ENCODE data around the gene NRM.
"Not testable (repeated sequence)": the region's sequence is repeated elsewhere in the genome, so short reads cannot be mapped to it uniquely, and the experiment has no call there.

NRM gene

DNA sequence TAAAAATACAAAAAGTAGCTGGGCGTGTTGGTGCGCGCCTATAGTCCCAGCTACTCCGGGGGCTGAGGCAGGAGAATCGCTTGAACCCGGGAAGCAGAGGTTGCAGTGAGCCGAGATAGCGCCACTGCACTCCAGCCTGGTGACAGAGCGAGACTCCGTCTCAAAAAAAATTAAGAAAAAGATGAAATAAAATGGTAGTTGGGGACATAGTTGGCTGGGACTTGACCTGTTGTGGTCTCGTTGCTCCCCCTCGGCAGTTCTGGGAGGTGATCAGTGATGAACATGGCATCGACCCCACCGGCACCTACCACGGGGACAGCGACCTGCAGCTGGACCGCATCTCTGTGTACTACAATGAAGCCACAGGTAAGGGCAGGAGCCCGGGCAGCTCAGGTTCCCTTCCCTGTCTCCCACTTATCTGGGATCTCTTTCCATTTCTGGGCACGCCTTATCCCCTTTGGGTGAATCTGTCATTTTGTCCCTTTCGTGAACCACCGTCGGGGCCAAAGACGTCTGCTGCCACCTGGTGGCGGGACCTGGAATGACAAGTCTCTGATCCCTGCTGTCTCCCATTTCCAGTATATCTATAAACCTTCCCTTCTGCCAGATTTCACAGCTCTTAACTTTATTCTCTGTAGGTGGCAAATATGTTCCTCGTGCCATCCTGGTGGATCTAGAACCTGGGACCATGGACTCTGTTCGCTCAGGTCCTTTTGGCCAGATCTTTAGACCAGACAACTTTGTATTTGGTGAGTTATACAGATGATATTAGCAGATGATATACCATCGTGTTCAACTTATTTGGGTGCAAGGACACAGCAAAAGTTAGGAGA, 31.7 kb upstream of the NRM start:
- TF ChIP-seq, protein P1, sequence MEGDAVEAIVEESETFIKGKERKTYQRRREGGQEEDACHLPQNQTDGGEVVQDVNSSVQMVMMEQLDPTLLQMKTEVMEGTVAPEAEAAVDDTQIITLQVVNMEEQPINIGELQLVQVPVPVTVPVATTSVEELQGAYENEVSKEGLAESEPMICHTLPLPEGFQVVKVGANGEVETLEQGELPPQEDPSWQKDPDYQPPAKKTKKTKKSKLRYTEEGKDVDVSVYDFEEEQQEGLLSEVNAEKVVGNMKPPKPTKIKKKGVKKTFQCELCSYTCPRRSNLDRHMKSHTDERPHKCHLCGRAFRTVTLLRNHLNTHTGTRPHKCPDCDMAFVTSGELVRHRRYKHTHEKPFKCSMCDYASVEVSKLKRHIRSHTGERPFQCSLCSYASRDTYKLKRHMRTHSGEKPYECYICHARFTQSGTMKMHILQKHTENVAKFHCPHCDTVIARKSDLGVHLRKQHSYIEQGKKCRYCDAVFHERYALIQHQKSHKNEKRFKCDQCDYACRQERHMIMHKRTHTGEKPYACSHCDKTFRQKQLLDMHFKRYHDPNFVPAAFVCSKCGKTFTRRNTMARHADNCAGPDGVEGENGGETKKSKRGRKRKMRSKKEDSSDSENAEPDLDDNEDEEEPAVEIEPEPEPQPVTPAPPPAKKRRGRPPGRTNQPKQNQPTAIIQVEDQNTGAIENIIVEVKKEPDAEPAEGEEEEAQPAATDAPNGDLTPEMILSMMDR (IDR thresholded peaks at IDR 0.05; ENCODE audit: insufficient read depth, missing control alignments), result peak; percentile 92
- DNase-seq (ENCODE audit: insufficient read length, low spot score) (peak; percentile 54), FAIRE-seq (no peak)

GRCh38 chr6:30722025-30722279, 31.2 kb upstream of the NRM start:
- not testable (repeated sequence) for DNase-seq (ENCODE audit: insufficient read length, low spot score)

DNA sequence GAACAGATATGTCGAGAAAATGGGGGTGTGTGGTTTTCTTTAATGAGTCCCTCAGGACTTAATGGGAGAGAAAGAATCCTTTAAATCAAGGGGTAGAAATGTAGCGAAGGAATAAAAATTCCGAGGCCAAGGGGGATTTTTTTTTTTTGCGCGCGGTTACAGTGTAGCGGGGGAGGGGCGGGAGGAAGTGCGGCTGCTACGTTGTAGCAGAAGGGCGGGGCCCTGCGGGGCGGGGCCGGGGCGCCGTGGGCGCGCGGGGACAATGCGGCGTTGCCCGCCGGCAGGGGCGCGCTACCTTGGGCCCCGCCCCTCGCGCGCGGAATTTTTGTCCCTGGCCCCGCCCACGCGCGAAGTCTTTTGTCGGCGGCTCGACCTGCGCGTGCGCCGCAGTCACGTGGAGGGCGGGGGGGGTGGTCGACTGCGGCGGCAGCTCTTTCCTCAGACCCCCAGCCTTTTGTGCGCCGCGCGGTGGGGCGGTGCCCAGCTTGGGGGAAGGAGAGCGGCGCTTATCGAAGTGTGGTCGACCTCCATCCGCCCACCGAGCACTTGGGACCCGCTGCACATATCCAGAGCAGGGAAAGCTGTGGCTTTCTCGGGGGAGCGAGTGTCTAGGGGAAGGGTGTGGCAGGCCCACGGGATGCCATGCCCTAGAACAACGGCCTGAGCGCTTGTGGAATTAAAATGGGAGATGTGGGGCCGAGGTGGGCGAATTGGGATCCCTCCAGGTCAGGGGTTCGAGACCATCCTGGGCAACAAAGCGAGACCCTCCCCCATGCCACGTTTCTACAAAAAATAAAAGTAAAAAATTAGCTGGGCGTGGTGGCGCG, 30.6 kb upstream of the NRM start:
- DNase-seq (ENCODE audit: insufficient read length, low spot score) (peak; percentile 66), FAIRE-seq (no peak)
- TF ChIP-seq, protein P1 (IDR thresholded peaks at IDR 0.05; ENCODE audit: insufficient read depth, missing control alignments), result peak; percentile 24

More at GRCh38 chr6:30722025-30722279, 31.2 kb upstream of the NRM start:
- FAIRE-seq, result not testable (repeated sequence)

DNA sequence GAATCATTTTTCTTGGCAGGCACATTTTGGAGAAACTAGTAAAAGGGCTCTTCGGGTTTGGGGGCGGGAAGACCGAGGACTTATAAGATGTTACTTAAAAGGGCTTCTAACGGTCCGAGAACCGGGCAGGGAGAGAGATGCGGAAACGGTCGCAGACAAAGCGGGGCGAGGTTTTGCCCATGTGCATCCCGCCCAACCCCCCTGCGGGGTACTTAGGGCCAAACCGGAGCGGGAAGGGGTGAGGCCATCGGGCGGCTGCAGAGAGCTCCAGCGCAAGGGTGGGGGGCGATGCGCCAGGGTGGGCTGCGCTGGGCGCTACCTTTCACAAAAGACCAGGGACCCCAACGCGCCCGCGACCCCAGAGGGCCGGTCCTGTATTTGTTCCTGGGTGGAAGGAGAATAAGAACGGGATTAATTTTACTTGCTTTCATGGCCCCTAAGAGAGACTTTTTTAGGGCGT, 30.0 kb upstream of the NRM start:
- FAIRE-seq (no peak), DNase-seq (ENCODE audit: insufficient read length, low spot score) (no peak)
- TF ChIP-seq, protein P1 (IDR thresholded peaks at IDR 0.05; ENCODE audit: insufficient read depth, missing control alignments), result no peak

- DNase-seq (ENCODE audit: insufficient read length, low spot score), result peak; percentile 44
- TF ChIP-seq, protein P1 (IDR thresholded peaks at IDR 0.05; ENCODE audit: insufficient read depth, missing control alignments), result no peak
- FAIRE-seq, result no peak
Measured at GRCh38 chr6:30719791-30720737, 29.3 kb upstream of the NRM start, which contains the start of gene TUBB. TSS of gene TUBB (plus strand) at chr6:30720352. CDS start at chr6:30720507, 155 bp downstream.

DNA sequence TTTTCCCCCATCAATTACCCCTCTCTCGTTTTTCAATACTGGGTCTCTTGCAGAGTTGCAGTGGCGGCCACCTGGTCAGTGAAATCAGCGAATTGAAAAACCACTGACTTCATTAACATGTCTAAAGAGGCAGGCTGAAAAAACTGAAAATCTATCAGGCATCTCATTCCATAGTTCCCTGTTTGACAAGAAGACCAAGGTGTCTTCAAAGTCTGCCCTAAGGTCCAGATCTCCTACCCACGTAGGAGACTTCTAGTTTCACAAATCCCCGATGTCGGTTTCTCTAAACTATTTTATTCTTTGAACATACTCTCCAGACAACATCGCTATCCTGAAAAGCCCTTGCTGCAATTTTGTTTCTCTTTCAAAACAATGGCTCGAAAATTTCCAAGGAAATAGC, 28.6 kb upstream of the NRM start:
- no peak for FAIRE-seq
- no peak for DNase-seq (ENCODE audit: insufficient read length, low spot score)

DNA sequence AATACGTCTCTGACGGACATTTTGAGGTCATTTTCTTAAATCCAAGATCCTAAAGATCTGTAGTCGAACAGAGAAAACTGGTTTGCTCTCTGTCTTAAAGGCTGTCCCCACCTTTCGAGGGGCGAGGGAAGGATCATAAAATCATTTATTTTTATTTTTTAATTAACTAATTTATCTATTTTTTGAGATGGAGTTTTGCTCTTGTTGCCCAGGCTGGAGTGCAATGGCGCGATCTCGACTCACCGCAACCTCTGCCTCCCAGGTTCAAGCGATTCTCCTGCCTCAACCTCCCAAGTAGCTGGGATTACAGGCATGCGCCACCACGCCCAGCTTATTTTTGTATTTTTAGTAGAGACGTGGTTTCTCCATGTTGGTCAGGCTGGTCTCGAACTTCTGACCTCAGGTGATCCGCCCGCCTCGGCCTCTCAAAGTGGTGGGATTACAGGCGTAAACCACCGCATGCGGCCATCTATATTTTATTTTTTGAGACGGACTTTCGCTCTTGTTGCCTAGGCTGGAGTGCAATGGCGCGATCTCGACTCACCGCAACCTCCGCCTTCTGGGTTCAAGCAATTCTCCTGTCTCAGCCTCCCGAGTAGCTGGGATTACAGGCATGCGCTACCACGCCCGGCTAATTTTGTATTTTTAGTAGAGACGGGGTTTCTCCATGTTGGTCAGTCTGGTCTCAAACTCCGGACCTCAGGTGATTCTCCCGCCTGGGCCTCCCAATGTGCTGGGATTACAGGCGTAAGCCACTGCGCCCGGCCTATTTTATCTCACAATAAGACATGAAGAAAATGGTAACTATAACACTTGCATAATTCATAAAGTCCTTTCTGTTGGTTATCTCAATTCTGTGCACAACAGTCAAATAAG, 27.3 kb upstream of the NRM start:
- not testable (repeated sequence) for DNase-seq (ENCODE audit: insufficient read length, low spot score); FAIRE-seq

More for the DNA sequence above, 28.6 kb upstream of the NRM start:
- TF ChIP-seq, protein P1 (IDR thresholded peaks at IDR 0.05; ENCODE audit: insufficient read depth, missing control alignments), result no peak
